ENCODE results near the gene GSS. TPM values are rescaled to one million over a fixed set of nuclear protein-coding genes. Genes with fewer than 3 reads are reported as not detected.

GSS gene
- total RNA-seq, 1 donor from 2014 or later = 26.1 TPM

GRCh38 chr20:34938466-34939163, 17.0 kb downstream of the GSS start:
- peak; percentile 25 for ATAC-seq (ENCODE audit: low read depth)
- no peak for DNase-seq
- ChIA-PET CTCF (no interaction called here), POLR2A (no interaction called here)
- Mint-ChIP-seq H3K9me3 (no peaks in the 10 kb centered on the region), H3K4me3 (no peak overlapping the region), H3K27me3 (no peaks in the 10 kb centered on the region), H3K4me1 (peaks cover 6% of the 10 kb centered on the region), H3K27ac (peak overlapping the region; percentile 43), H3K36me3 (ENCODE audit: low read depth) (peaks cover 21% of the 10 kb centered on the region)
- intact Hi-C loops (cut with micrococcal nuclease) = no loop called here
- no peak for TF ChIP-seq CTCF (IDR thresholded peaks at IDR 0.05)

GRCh38 chr20:34931771-34932170, 23.8 kb downstream of the GSS start:
- POLR2A ChIA-PET = no interaction called here
- Mint-ChIP-seq H3K27ac (no peak overlapping the region), H3K4me1 (no peaks in the 10 kb centered on the region), H3K4me3 (no peak overlapping the region), H3K27me3 (no peaks in the 10 kb centered on the region), H3K36me3 (ENCODE audit: low read depth) (peaks cover 27% of the 10 kb centered on the region), H3K9me3 (no peaks in the 10 kb centered on the region)
- DNase-seq (no peak), ATAC-seq (ENCODE audit: low read depth) (no peak)
- CTCF ChIA-PET = no interaction called here
- intact Hi-C loops (cut with micrococcal nuclease) = no loop called here
- no peak for TF ChIP-seq CTCF (IDR thresholded peaks at IDR 0.05)

GRCh38 chr20:34928411-34928810, 27.2 kb downstream of the GSS start:
- no peaks in the 10 kb centered on the region for H3K4me1 Mint-ChIP-seq
- TF ChIP-seq CTCF (IDR thresholded peaks at IDR 0.05) = no peak
- no peaks in the 10 kb centered on the region for H3K9me3 Mint-ChIP-seq
- peaks cover 28% of the 10 kb centered on the region for H3K36me3 Mint-ChIP-seq (ENCODE audit: low read depth)
- no peak overlapping the region for H3K4me3 Mint-ChIP-seq
- CTCF ChIA-PET = no interaction called here
- intact Hi-C loops (cut with micrococcal nuclease) = no loop called here
- DNase-seq (no peak), ATAC-seq (ENCODE audit: low read depth) (no peak)
- H3K27ac Mint-ChIP-seq = no peak overlapping the region
- POLR2A ChIA-PET = interaction anchor here (0.6 kb wide), 1 partner anchor 62 kb away, joined by 5 read pairs; no protein-coding TSS in a partner anchor
- H3K27me3 Mint-ChIP-seq = no peaks in the 10 kb centered on the region

- CTCF ChIA-PET = no interaction called here
- POLR2A ChIA-PET = no interaction called here
- Mint-ChIP-seq H3K9me3 (no peaks in the 10 kb centered on the region), H3K27me3 (no peaks in the 10 kb centered on the region), H3K36me3 (ENCODE audit: low read depth) (peaks cover 24% of the 10 kb centered on the region), H3K4me3 (no peak overlapping the region), H3K27ac (no peak overlapping the region), H3K4me1 (no peaks in the 10 kb centered on the region)
- no peak for DNase-seq
- no peak for TF ChIP-seq CTCF (IDR thresholded peaks at IDR 0.05)
- ATAC-seq (ENCODE audit: low read depth) = no peak
- intact Hi-C loops (cut with micrococcal nuclease) = no loop called here
These were observed 27.9 kb downstream of the GSS start for GRCh38 chr20:34927736-34928135.

GRCh38 chr20:34926581-34926980, 29.0 kb downstream of the GSS start:
- intact Hi-C loops (cut with micrococcal nuclease) = no loop called here
- peaks cover 23% of the 10 kb centered on the region for H3K36me3 Mint-ChIP-seq (ENCODE audit: low read depth)
- no peaks in the 10 kb centered on the region for H3K9me3 Mint-ChIP-seq
- DNase-seq = no peak
- H3K27ac Mint-ChIP-seq = no peak overlapping the region
- no peaks in the 10 kb centered on the region for H3K27me3 Mint-ChIP-seq
- H3K4me3 Mint-ChIP-seq = no peak overlapping the region
- no peak for ATAC-seq (ENCODE audit: low read depth)
- ChIA-PET CTCF (no interaction called here), POLR2A (no interaction called here)
- no peaks in the 10 kb centered on the region for H3K4me1 Mint-ChIP-seq
- TF ChIP-seq CTCF (IDR thresholded peaks at IDR 0.05) = no peak

All from activated B cell treated with CpG ODN at 0.5 μM for 24 hours (primary cell).